Measurements from ENCODE around the gene TMEM61.
"Not testable (repeated sequence)": the region's sequence is repeated elsewhere in the genome, so short reads cannot be mapped to it uniquely, and the experiment has no call there.

The TMEM61 gene

GRCh38 chr1:54980528-54981241 is at the start of gene TMEM61:
TMEM61 (plus strand) TSS chr1:54980628; CDS start chr1:54981066, 438 bp downstream.
- DNase-seq (ENCODE audit: low spot score), result no peak

GRCh38 chr1:54931275-54931840 is 49.1 kb upstream of the TMEM61 start:
- no peak for DNase-seq (ENCODE audit: low spot score)

- not testable (repeated sequence) for DNase-seq (ENCODE audit: low spot score)
Measured at GRCh38 chr1:54934081-54934480, 46.3 kb upstream of the TMEM61 start.

GRCh38 chr1:54934869-54935268 is 45.6 kb upstream of the TMEM61 start:
- DNase-seq (ENCODE audit: low spot score), result no peak

GRCh38 chr1:54936791-54937190 is 43.6 kb upstream of the TMEM61 start:
- DNase-seq (ENCODE audit: low spot score), result no peak

GRCh38 chr1:54937469-54937868 is 43.0 kb upstream of the TMEM61 start:
- DNase-seq (ENCODE audit: low spot score), result no peak

GRCh38 chr1:54938955-54939354 is 41.5 kb upstream of the TMEM61 start:
- not testable (repeated sequence) for DNase-seq (ENCODE audit: low spot score)

- DNase-seq (ENCODE audit: low spot score), result no peak
Measured at GRCh38 chr1:54940042-54940441, 40.4 kb upstream of the TMEM61 start.

- no peak for DNase-seq (ENCODE audit: low spot score)
Measured at GRCh38 chr1:54942976-54943375, 37.5 kb upstream of the TMEM61 start.

- peak; percentile 69 for DNase-seq (ENCODE audit: low spot score)
Measured at GRCh38 chr1:54944610-54945392, 35.6 kb upstream of the TMEM61 start.

GRCh38 chr1:54945393-54945936 is 35.0 kb upstream of the TMEM61 start:
- DNase-seq (ENCODE audit: low spot score), result no peak

GRCh38 chr1:54947540-54947939 is 32.9 kb upstream of the TMEM61 start:
- no peak for DNase-seq (ENCODE audit: low spot score)

GRCh38 chr1:54949053-54949452 is 31.4 kb upstream of the TMEM61 start:
- DNase-seq (ENCODE audit: low spot score), result no peak

- no peak for DNase-seq (ENCODE audit: low spot score)
Measured at GRCh38 chr1:54950006-54950368, 30.4 kb upstream of the TMEM61 start.

GRCh38 chr1:54950369-54951163 is 29.9 kb upstream of the TMEM61 start:
- peak; percentile 82 for DNase-seq (ENCODE audit: low spot score)

- DNase-seq (ENCODE audit: low spot score), result no peak
Measured at GRCh38 chr1:54951810-54952226, 28.6 kb upstream of the TMEM61 start.

- DNase-seq (ENCODE audit: low spot score), result no peak
Measured at GRCh38 chr1:54952950-54953718, 27.3 kb upstream of the TMEM61 start.

GRCh38 chr1:54953846-54954245 is 26.6 kb upstream of the TMEM61 start:
- no peak for DNase-seq (ENCODE audit: low spot score)

GRCh38 chr1:54955359-54955758 is 25.1 kb upstream of the TMEM61 start:
- no peak for DNase-seq (ENCODE audit: low spot score)

GRCh38 chr1:54956726-54957125 is 23.7 kb upstream of the TMEM61 start:
- DNase-seq (ENCODE audit: low spot score), result no peak

- no peak for DNase-seq (ENCODE audit: low spot score)
Measured at GRCh38 chr1:54959241-54959640, 21.2 kb upstream of the TMEM61 start.
